Measurements from ENCODE around the gene CMTM7.

The CMTM7 gene

GRCh38 chr3:32391643-32392535, at the start of gene CMTM7:
TSS of gene CMTM7 (plus strand) at chr3:32391853. CDS start at chr3:32391907, 54 bp downstream.
- peak; percentile 83 for DNase-seq

- DNase-seq = no peak
Measured at GRCh38 chr3:32347343-32348125, 44.1 kb upstream of the CMTM7 start.

- no peak for DNase-seq
Measured at GRCh38 chr3:32349184-32349583, 42.5 kb upstream of the CMTM7 start.

GRCh38 chr3:32352563-32352962, 39.1 kb upstream of the CMTM7 start:
- DNase-seq = no peak

GRCh38 chr3:32353351-32353750, 38.3 kb upstream of the CMTM7 start:
- DNase-seq = no peak

GRCh38 chr3:32354362-32354778, 37.3 kb upstream of the CMTM7 start:
- DNase-seq = no peak

GRCh38 chr3:32355751-32356291, 35.8 kb upstream of the CMTM7 start:
- DNase-seq = no peak

GRCh38 chr3:32359766-32360492, 31.7 kb upstream of the CMTM7 start:
- no peak for DNase-seq

- DNase-seq = no peak
Measured at GRCh38 chr3:32360493-32360827, 31.2 kb upstream of the CMTM7 start.

GRCh38 chr3:32366638-32367397, 24.8 kb upstream of the CMTM7 start:
- no peak for DNase-seq

- DNase-seq = no peak
Measured at GRCh38 chr3:32367442-32367841, 24.2 kb upstream of the CMTM7 start.

- DNase-seq = no peak
Measured at GRCh38 chr3:32371461-32372212, 20.0 kb upstream of the CMTM7 start.

GRCh38 chr3:32372213-32372490, 19.5 kb upstream of the CMTM7 start:
- DNase-seq = no peak

- DNase-seq = no peak
Measured at GRCh38 chr3:32373276-32373675, 18.4 kb upstream of the CMTM7 start.

GRCh38 chr3:32373844-32374243, 17.8 kb upstream of the CMTM7 start:
- DNase-seq = no peak

- DNase-seq = no peak
Measured at GRCh38 chr3:32374788-32375595, 16.7 kb upstream of the CMTM7 start.

GRCh38 chr3:32375596-32375930, 16.1 kb upstream of the CMTM7 start:
- no peak for DNase-seq

- no peak for DNase-seq
Measured at GRCh38 chr3:32376115-32376514, 15.5 kb upstream of the CMTM7 start.

GRCh38 chr3:32379831-32380500, 11.7 kb upstream of the CMTM7 start:
- no peak for DNase-seq

- no peak for DNase-seq
Measured at GRCh38 chr3:32381922-32382321, 9.7 kb upstream of the CMTM7 start.
